Astrocyte (in vitro differentiated cells and primary cell): ENCODE results near the gene SCRN1. TPM values are rescaled to one million over a fixed set of nuclear protein-coding genes. Genes with fewer than 3 reads are reported as not detected.

Source experiments
- DNase-seq: peaks from one replicate; pipeline ENCODE4 v3.0.0-alpha.2; 2010; ENCODE audit warnings: low read depth
- FAIRE-seq: peaks from 2 replicates; lab custom pipeline; 2011; peaks lifted over from hg19 to GRCh38; lab: Jason Lieb, UNC
- H2AFZ ChIP-seq: 2 replicates; pipeline ENCODE4 v1.6.0; 2012; ENCODE audit warnings: low read depth, low read length, inconsistent platforms
- H3K27ac ChIP-seq: 2 replicates; pipeline ENCODE4 v1.5.1; 2011; ENCODE audit warnings: low read depth, low read length, inconsistent platforms
- H3K27me3 ChIP-seq: 2 replicates; pipeline ENCODE4 v1.6.0; 2011; ENCODE audit warnings: low read length, inconsistent platforms; ENCODE audit not compliant: insufficient read depth
- H3K36me3 ChIP-seq: 2 replicates; pipeline ENCODE4 v1.5.1; 2011; ENCODE audit warnings: low read length, inconsistent platforms; ENCODE audit not compliant: insufficient read depth
- H3K4me1 ChIP-seq: 2 replicates; pipeline ENCODE4 v1.5.1; 2011; ENCODE audit warnings: low read length, inconsistent platforms; ENCODE audit not compliant: insufficient read depth
- H3K4me2 ChIP-seq: 2 replicates; pipeline ENCODE4 v1.6.0; 2012; ENCODE audit warnings: low read length, inconsistent platforms
- H3K4me3 ChIP-seq: 2 replicates; pipeline ENCODE4 v1.5.1; 2011; ENCODE audit warnings: low read depth, mild to moderate bottlenecking, low read length, inconsistent platforms; ENCODE audit not compliant: insufficient read depth
- H3K79me2 ChIP-seq: 2 replicates; pipeline ENCODE4 v1.6.0; 2012; ENCODE audit warnings: mild to moderate bottlenecking, low read length, inconsistent platforms; ENCODE audit not compliant: insufficient read depth
- H3K9ac ChIP-seq: 2 replicates; pipeline ENCODE4 v1.6.0; 2012; ENCODE audit warnings: mild to moderate bottlenecking, low read length, inconsistent platforms
- H3K9me3 ChIP-seq: 2 replicates; pipeline ENCODE4 v1.5.1; 2012; ENCODE audit warnings: low read depth, mild to moderate bottlenecking, low read length, inconsistent platforms; ENCODE audit not compliant: insufficient read depth
- H4K20me1 ChIP-seq: 2 replicates; pipeline ENCODE4 v1.6.0; 2012; ENCODE audit warnings: low read length, inconsistent platforms; ENCODE audit not compliant: insufficient read depth
- H3K27ac Mint-ChIP-seq: one replicate; pipeline ENCODE4 v1.8.0; 2021; ENCODE audit warnings: mild to moderate bottlenecking, mixed read lengths; ENCODE audit not compliant: unreplicated experiment
- H3K27me3 Mint-ChIP-seq: one replicate; pipeline ENCODE4 v1.8.0; 2021; ENCODE audit warnings: low read depth, mixed read lengths; ENCODE audit not compliant: unreplicated experiment
- H3K36me3 Mint-ChIP-seq: one replicate; pipeline ENCODE4 v1.8.0; 2021; ENCODE audit warnings: low read depth, mixed read lengths; ENCODE audit not compliant: unreplicated experiment
- H3K4me1 Mint-ChIP-seq: one replicate; pipeline ENCODE4 v1.8.0; 2021; ENCODE audit warnings: low read depth, mixed read lengths; ENCODE audit not compliant: unreplicated experiment
- H3K4me3 Mint-ChIP-seq: one replicate; pipeline ENCODE4 v1.8.0; 2021; ENCODE audit warnings: mild to moderate bottlenecking, moderate library complexity, mixed read lengths; ENCODE audit not compliant: unreplicated experiment
- H3K9me3 Mint-ChIP-seq: one replicate; pipeline ENCODE4 v1.8.0; 2021; ENCODE audit warnings: mild to moderate bottlenecking, mixed read lengths; ENCODE audit not compliant: unreplicated experiment
- EZH2 ChIP-seq: IDR thresholded peaks from 2 replicates; pipeline ENCODE4 v1.6.1; 2012; ENCODE audit warnings: mild to moderate bottlenecking, low read length, inconsistent platforms; ENCODE audit not compliant: insufficient read depth
- total RNA-seq: library from RNA; stranded (reverse); gene quantifications from 2 replicates; pipeline ENCODE4 v1.2.1, GENCODE V29; 2021
- TF ChIP-seq, protein P1 (sequence below): IDR thresholded peaks from 2 replicates; pipeline ENCODE4 v1.5.1; 2011; ENCODE audit warnings: low read depth, mild to moderate bottlenecking, inconsistent platforms, low read length, moderate library complexity; ENCODE audit not compliant: insufficient read depth

SCRN1 gene
- total RNA-seq, 1 donor from 2014 or later: 116 TPM

DNA sequence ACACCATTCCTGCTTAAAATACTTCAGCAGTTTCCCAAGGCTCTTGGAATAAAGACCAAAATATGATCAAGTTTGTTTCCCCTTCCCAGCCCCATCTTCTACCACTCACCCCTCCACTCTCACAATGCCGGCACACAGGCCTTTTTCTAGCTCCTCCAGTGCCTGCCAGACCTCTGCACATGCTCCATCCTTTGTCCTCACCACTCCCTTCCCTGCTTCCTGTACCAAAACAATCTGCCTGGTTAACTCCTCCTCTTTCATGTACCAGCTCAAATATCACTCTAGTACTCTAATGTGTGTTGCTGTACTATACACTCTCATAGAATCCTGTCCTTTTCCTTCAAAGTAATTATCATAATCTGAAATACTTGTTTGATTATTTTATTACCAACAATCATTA, 19.4 kb downstream of the SCRN1 start:
- Mint-ChIP-seq H3K4me1 (peaks cover 30% of the 10 kb centered on the region), H3K36me3 (peaks cover 10% of the 10 kb centered on the region), H3K27me3 (no peaks in the 10 kb centered on the region), H3K27ac (no peak overlapping the region), H3K4me3 (no peak overlapping the region), H3K9me3 (no peaks in the 10 kb centered on the region)
- Histone ChIP-seq H3K27me3 (no peaks in the 10 kb centered on the region), H3K4me3 (no peak overlapping the region), H2AFZ (no peak overlapping the region), H3K36me3 (peaks cover 11% of the 10 kb centered on the region), H3K4me2 (peak overlapping the region; percentile 3), H3K4me1 (peaks cover 20% of the 10 kb centered on the region), H3K79me2 (peaks cover 83% of the 10 kb centered on the region), H4K20me1 (peaks cover 78% of the 10 kb centered on the region), H3K9ac (no peak overlapping the region), H3K9me3 (no peaks in the 10 kb centered on the region), H3K27ac (no peak overlapping the region)
- no peak for DNase-seq
- TF ChIP-seq, protein P1, sequence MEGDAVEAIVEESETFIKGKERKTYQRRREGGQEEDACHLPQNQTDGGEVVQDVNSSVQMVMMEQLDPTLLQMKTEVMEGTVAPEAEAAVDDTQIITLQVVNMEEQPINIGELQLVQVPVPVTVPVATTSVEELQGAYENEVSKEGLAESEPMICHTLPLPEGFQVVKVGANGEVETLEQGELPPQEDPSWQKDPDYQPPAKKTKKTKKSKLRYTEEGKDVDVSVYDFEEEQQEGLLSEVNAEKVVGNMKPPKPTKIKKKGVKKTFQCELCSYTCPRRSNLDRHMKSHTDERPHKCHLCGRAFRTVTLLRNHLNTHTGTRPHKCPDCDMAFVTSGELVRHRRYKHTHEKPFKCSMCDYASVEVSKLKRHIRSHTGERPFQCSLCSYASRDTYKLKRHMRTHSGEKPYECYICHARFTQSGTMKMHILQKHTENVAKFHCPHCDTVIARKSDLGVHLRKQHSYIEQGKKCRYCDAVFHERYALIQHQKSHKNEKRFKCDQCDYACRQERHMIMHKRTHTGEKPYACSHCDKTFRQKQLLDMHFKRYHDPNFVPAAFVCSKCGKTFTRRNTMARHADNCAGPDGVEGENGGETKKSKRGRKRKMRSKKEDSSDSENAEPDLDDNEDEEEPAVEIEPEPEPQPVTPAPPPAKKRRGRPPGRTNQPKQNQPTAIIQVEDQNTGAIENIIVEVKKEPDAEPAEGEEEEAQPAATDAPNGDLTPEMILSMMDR: no peak
- TF ChIP-seq EZH2: no peak
- FAIRE-seq: no peak

DNA sequence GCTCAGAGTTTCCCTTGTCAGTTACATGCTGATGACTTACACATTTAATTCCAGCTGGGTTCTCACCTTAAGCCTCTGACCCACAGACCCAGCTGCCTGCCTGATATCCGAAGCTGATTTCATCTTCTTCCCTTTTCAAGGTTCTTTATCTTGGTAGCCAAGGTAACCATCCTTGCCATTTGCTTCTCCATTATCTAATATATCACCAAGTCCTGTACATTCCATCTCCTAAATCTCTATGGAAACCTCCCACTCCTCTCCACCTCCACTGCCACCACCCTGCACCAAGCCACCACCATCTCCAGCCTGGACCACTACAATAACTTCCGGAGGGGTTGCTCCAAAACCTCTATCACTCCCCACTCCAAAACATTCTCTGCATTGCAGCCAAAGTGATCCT, 19.9 kb downstream of the SCRN1 start:
- Histone ChIP-seq H2AFZ (no peak overlapping the region), H3K36me3 (peaks cover 11% of the 10 kb centered on the region), H3K27ac (no peak overlapping the region), H3K4me2 (peak overlapping the region; percentile 70), H3K27me3 (no peaks in the 10 kb centered on the region), H3K4me1 (peaks cover 20% of the 10 kb centered on the region), H4K20me1 (peaks cover 74% of the 10 kb centered on the region), H3K79me2 (peaks cover 79% of the 10 kb centered on the region), H3K9me3 (no peaks in the 10 kb centered on the region), H3K9ac (no peak overlapping the region), H3K4me3 (no peak overlapping the region)
- DNase-seq: no peak
- peaks cover 12% of the 10 kb centered on the region for H3K36me3 Mint-ChIP-seq
- no peak for FAIRE-seq
- no peak for TF ChIP-seq EZH2
- TF ChIP-seq, protein P1: no peak
- H3K27me3 Mint-ChIP-seq: no peaks in the 10 kb centered on the region
- H3K9me3 Mint-ChIP-seq: no peaks in the 10 kb centered on the region
- peak overlapping the region; percentile 24 for H3K4me3 Mint-ChIP-seq
- peak overlapping the region; percentile 49 for H3K27ac Mint-ChIP-seq
- peaks cover 30% of the 10 kb centered on the region for H3K4me1 Mint-ChIP-seq

DNA sequence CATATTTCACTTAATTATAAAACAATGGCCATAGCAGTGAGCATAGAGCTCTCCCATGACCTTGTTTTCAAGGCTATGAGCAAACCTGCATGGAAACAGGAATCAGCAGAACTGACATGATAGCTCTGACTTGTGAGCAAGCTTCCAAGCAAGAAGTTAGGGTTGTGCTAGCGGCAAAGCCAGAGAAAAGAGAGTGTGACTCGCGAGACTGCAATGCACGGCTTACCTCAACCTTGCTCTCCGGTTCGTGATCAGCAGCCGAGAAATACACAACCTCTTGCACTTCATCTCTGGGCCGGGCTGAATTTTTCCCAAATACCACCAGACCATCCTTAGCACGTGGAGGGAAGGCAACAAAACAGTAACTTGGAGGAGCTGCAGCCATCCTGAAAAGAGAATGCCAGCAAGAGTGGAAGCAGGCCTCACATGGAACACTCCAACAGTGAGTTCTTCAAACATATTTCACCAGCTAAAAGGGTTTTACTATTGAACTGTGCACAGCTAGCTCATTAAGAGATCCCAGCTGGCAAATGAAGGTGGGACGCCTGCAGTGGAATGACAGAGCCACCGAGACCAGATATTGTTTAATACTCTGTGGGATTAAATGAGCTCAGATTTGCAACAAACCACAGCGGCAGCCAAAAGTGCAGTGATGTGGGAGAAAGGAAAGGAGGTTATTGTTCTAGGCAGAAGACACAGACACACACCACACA, 20.8 kb downstream of the SCRN1 start:
- Mint-ChIP-seq H3K4me1 (peaks cover 30% of the 10 kb centered on the region), H3K9me3 (no peaks in the 10 kb centered on the region), H3K27ac (peak overlapping the region; percentile 80), H3K27me3 (no peaks in the 10 kb centered on the region), H3K36me3 (peaks cover 12% of the 10 kb centered on the region), H3K4me3 (peak overlapping the region; percentile 55)
- Histone ChIP-seq H3K27me3 (no peaks in the 10 kb centered on the region), H3K4me3 (no peak overlapping the region), H3K79me2 (peaks cover 75% of the 10 kb centered on the region), H4K20me1 (peaks cover 73% of the 10 kb centered on the region), H3K27ac (peak overlapping the region; percentile 38), H3K9me3 (no peaks in the 10 kb centered on the region), H3K4me2 (peak overlapping the region; percentile 70), H3K9ac (peak overlapping the region; percentile 11), H2AFZ (no peak overlapping the region), H3K36me3 (peaks cover 12% of the 10 kb centered on the region), H3K4me1 (peaks cover 20% of the 10 kb centered on the region)
- DNase-seq (peak; percentile 85), FAIRE-seq (peak; percentile 95)
- TF ChIP-seq, protein P1: no peak
- TF ChIP-seq EZH2: no peak
